Ectodermal cell (in vitro differentiated cells): ENCODE results near the gene ANP32A.

Source experiments
- H3K27ac ChIP-seq: 2 replicates; pipeline ENCODE4 v1.7.0; 2013; ENCODE audit warnings: mild to moderate bottlenecking, low read depth, low read length; ENCODE audit not compliant: insufficient read depth, poor library complexity, severe bottlenecking
- H3K27me3 ChIP-seq: 2 replicates; pipeline ENCODE4 v1.7.0; 2013; ENCODE audit warnings: mild to moderate bottlenecking, low read length; ENCODE audit not compliant: insufficient read depth, control insufficient read depth, poor library complexity, severe bottlenecking
- H3K36me3 ChIP-seq: one replicate; pipeline ENCODE4 v1.7.0; 2013; ENCODE audit warnings: low read length; ENCODE audit not compliant: control insufficient read depth, insufficient read depth
- H3K4me1 ChIP-seq: one replicate; pipeline ENCODE4 v1.7.0; 2013; ENCODE audit warnings: low read length; ENCODE audit not compliant: control insufficient read depth, insufficient read depth
- H3K4me3 ChIP-seq: 2 replicates; pipeline ENCODE4 v1.7.0; 2013; ENCODE audit warnings: low read depth, low read length, control low read depth; ENCODE audit not compliant: insufficient read depth
- H3K9me3 ChIP-seq: 2 replicates; pipeline ENCODE4 v1.7.0; 2013; ENCODE audit warnings: mild to moderate bottlenecking, low read length, moderate library complexity; ENCODE audit not compliant: control insufficient read depth
- WGBS, 2 experiments: methylation state at CpG; one replicate each; pipeline ENCODE4 v1.1.7; 2013; ENCODE audit warnings: missing lambda C conversion rate in 2 of 2; 5-methylcytosine and 5-hydroxymethylcytosine counted together

The ANP32A gene

GRCh38 chr15:68812597-68813431 lies 7.9 kb downstream of the ANP32A start:
- Histone ChIP-seq H3K27ac (peak overlapping the region; percentile 45), H3K4me1 (peaks cover 52% of the 10 kb centered on the region), H3K9me3 (no peaks in the 10 kb centered on the region), H3K27me3 (no peaks in the 10 kb centered on the region), H3K36me3 (peaks cover 3% of the 10 kb centered on the region), H3K4me3 (no peak overlapping the region)
- WGBS, 2 experiments: 69 to 70% methylated on average over 4 of the region's 4 CpGs

- Histone ChIP-seq H3K27ac (no peak overlapping the region), H3K36me3 (peaks cover 3% of the 10 kb centered on the region), H3K9me3 (no peaks in the 10 kb centered on the region), H3K4me3 (no peak overlapping the region), H3K4me1 (peaks cover 57% of the 10 kb centered on the region), H3K27me3 (no peaks in the 10 kb centered on the region)
- WGBS, 2 experiments: 94 to 95% methylated on average over 8 of the region's 8 CpGs
These were observed 8.6 kb downstream of the ANP32A start for GRCh38 chr15:68812069-68812468.

- H3K27me3 ChIP-seq: no peaks in the 10 kb centered on the region
- WGBS, 2 experiments: 98 to 100% methylated on average over 9 of the region's 9 CpGs
These were observed 11.2 kb downstream of the ANP32A start for GRCh38 chr15:68809517-68809916.

DNA sequence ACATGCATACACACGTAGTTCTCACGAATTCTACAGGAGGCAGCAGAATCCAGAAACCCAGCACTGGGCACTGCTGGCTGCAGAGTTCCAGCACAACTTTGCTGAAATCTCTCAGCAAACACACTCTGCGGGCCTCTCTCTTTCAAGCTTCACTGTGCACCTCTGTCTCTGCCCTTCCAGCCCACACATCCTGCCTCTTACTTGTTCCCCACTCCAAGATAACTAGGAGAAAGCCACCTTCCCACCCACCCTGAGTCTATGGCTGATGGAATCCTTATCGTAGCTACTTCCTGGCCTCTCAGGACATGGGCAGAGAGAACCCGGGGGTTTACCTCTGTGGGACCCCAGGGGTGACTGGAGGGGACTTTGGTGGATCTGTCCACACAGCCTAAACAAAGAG lies 11.9 kb downstream of the ANP32A start:
- WGBS, 2 experiments: 68 to 73% methylated on average over 5 of the region's 5 CpGs
- no peak overlapping the region for H3K27ac ChIP-seq
- no peak overlapping the region for H3K4me3 ChIP-seq
- H3K4me1 ChIP-seq: peaks cover 32% of the 10 kb centered on the region
- H3K27me3 ChIP-seq: no peaks in the 10 kb centered on the region
- peaks cover 3% of the 10 kb centered on the region for H3K36me3 ChIP-seq
- no peaks in the 10 kb centered on the region for H3K9me3 ChIP-seq

More at GRCh38 chr15:68809517-68809916, 11.2 kb downstream of the ANP32A start:
- H3K4me1 ChIP-seq: peaks cover 35% of the 10 kb centered on the region
- H3K9me3 ChIP-seq: no peaks in the 10 kb centered on the region
- no peak overlapping the region for H3K4me3 ChIP-seq
- H3K27ac ChIP-seq: no peak overlapping the region
- H3K36me3 ChIP-seq: peaks cover 3% of the 10 kb centered on the region

DNA sequence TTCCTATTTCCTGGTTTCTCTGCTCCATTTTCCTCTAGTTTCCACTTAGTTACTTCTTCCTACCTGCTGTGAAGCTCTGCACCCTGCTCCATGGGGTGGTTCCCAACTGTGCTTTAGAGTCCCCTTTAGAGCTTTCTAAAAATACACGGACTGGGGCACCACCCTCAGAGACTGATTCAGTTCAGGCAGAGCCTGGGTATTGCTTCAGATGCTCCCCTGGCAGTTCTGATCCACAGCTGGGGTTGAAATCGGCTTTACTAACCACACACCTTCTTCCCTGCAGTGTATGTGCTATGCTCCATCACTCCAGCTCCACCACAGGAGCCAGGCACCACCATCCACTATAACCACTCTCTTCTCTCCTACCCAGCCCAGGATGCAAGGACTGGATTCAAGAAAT lies 12.6 kb downstream of the ANP32A start:
- Histone ChIP-seq H3K36me3 (peaks cover 3% of the 10 kb centered on the region), H3K4me3 (no peak overlapping the region), H3K9me3 (no peaks in the 10 kb centered on the region), H3K4me1 (peaks cover 25% of the 10 kb centered on the region), H3K27me3 (no peaks in the 10 kb centered on the region), H3K27ac (no peak overlapping the region)
- 42 to 43% methylated on average over 2 of the region's 2 CpGs for WGBS, 2 experiments

GRCh38 chr15:68807249-68807648 lies 13.4 kb downstream of the ANP32A start:
- Histone ChIP-seq H3K4me3 (no peak overlapping the region), H3K9me3 (no peaks in the 10 kb centered on the region), H3K27me3 (no peaks in the 10 kb centered on the region), H3K36me3 (peaks cover 3% of the 10 kb centered on the region), H3K27ac (no peak overlapping the region), H3K4me1 (peaks cover 21% of the 10 kb centered on the region)
- 59 to 65% methylated on average over 11 of the region's 11 CpGs for WGBS, 2 experiments

DNA sequence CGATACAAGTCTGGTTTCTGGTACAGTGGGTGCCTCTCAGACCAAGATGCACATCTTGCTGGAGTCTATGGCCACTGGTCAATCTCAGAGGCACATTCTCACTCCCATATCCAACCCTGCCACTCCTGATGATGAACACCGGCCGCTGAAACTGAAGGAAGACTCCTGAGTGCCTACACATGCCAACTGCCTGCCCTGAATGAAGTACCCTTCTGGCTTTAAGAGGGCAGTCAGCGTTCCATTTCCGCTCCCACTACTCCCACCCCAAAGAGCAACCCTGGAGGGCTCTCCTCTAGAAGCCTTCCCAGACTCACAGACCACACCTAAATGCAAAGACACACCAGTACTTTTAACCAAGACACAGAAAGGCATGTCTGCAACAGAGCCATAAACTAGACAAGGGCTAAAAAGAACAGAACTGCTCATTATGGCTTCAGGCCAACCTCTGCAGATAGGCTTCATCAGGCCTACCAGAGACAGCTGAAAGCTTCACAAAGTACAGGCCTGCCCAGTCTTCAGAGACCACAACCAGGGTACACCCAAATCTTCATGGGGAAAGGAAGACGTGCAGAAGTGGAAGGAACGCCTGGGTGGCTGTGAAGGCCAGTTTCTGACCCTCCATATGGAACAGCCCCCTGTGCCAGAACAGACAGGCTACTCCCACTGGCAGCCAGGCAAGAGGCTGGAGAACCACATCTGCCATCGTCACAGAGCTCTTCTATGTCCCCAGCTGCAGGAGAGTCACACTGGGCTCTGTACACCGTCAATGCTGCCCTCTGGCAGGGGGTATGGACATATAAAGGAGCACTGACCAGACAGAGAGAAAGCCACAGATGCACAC lies 14.3 kb downstream of the ANP32A start:
- 82 to 83% methylated on average over 9 of the region's 9 CpGs for WGBS, 2 experiments
- Histone ChIP-seq H3K27me3 (no peaks in the 10 kb centered on the region), H3K4me3 (no peak overlapping the region), H3K4me1 (peaks cover 21% of the 10 kb centered on the region), H3K36me3 (peaks cover 3% of the 10 kb centered on the region), H3K9me3 (no peaks in the 10 kb centered on the region), H3K27ac (no peak overlapping the region)

- H3K27ac ChIP-seq: no peak overlapping the region
- peaks cover 8% of the 10 kb centered on the region for H3K4me1 ChIP-seq
- no peaks in the 10 kb centered on the region for H3K36me3 ChIP-seq
- H3K4me3 ChIP-seq: no peak overlapping the region
- WGBS, 2 experiments: 93 to 96% methylated on average over 7 to 8 of the region's 8 CpGs
- H3K27me3 ChIP-seq: no peaks in the 10 kb centered on the region
- no peaks in the 10 kb centered on the region for H3K9me3 ChIP-seq
These were observed 18.3 kb downstream of the ANP32A start for GRCh38 chr15:68802373-68802772.

DNA sequence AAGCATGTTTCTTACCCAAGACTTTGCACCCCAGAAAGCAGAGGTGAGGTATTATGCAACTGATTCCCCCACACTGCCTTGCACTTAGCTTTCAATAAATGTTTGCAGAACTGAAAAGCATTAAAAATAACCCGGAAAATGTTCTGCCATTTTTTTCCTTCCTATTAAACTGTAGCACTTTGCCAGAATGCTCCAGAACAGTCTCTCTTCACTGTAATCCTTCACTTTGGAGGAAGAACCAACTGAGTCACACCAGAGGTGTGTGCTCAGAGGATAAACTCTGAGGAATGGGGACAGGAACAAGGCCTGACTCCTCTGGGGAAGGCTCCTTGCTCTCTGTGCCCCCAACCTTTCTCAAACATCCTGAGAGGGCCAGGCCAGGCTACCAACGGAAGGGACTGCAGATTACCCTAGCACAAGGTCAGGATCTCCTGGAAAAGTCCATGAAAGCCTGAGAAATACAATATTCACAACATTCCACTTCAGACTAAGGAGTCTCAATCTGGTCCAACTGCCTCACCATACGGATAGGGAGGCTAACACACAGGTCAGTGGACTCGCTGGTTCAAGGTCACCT lies 19.0 kb downstream of the ANP32A start:
- H3K27ac ChIP-seq: no peak overlapping the region
- H3K36me3 ChIP-seq: no peaks in the 10 kb centered on the region
- no peaks in the 10 kb centered on the region for H3K9me3 ChIP-seq
- peaks cover 11% of the 10 kb centered on the region for H3K4me1 ChIP-seq
- WGBS, 2 experiments: 89 to 90% methylated on average over 4 of the region's 4 CpGs
- no peaks in the 10 kb centered on the region for H3K27me3 ChIP-seq
- no peak overlapping the region for H3K4me3 ChIP-seq

GRCh38 chr15:68800875-68801274 lies 19.8 kb downstream of the ANP32A start:
- Histone ChIP-seq H3K4me3 (no peak overlapping the region), H3K36me3 (no peaks in the 10 kb centered on the region), H3K27ac (no peak overlapping the region), H3K9me3 (no peaks in the 10 kb centered on the region), H3K27me3 (no peaks in the 10 kb centered on the region), H3K4me1 (peaks cover 17% of the 10 kb centered on the region)
- 93 to 100% methylated on average over 1 of the region's 1 CpG for WGBS, 2 experiments
